Stimulated activated CD8-positive, alpha-beta memory T cell treated with anti-CD3 and anti-CD28 coated beads, Interleukin-4, amount 100 ng/mL, for 24 hours (primary cell): ENCODE results near the gene STT3B.

Source experiments
- DNase-seq: peaks from one replicate; pipeline ENCODE4 v3.0.0-alpha.2; 2020; ENCODE audit warnings: low read depth

STT3B gene

DNA sequence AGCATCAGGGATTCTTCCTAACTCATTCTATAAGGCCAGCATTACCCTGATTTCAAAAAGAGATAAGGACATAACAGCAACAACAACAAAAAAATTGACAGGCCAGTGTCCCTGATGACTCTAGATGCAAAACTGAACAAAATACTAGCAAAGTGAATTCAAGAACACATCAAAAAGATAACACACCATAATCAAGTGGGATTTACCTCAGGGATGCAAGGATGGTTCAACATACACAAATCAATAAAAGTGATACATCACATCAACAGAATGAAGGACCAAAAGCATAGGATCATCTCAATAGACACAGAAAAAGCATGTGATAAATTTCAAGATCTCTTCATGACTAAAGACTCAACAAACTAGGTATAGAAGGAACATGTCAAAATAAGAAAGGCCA, 119.6 kb downstream of the STT3B start:
- no peak for DNase-seq

DNA sequence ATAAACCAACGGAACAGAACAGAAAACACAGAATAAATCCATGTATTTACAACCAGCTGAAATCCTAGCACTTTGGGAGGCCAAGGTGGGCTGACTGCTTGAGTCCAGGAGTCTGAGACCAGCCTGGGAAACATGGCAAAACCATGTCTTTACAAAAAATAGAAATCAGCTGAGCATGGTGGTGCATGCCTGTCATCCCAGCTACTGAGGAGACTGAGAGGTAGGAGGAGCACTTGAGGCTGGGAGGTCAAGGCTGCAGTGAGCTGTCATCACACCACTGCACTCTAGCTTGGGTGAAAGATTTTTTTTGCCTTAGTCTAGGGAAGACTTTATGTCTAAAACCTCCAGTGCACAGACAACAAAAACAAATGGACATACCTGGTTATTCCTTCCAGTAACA, 120.7 kb downstream of the STT3B start:
- DNase-seq = no peak

DNA sequence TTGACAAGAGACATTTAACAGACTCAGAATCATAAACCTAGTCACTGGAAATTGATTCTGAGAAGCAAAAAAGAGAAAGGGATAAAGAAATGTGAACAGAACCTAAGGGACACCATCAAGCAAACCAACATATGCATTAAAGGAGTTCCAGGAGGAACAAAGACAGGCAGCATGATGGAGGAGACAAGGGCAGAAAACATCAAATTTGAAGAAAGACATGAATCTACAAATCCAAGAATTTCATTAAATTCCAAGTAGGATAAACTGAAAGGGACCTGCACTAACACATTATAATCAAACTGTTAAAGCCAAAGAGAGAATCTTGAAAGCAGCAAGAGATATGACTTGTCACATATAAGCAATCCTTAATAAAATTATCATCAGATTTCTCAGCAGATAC, 122.3 kb downstream of the STT3B start:
- DNase-seq = no peak

DNA sequence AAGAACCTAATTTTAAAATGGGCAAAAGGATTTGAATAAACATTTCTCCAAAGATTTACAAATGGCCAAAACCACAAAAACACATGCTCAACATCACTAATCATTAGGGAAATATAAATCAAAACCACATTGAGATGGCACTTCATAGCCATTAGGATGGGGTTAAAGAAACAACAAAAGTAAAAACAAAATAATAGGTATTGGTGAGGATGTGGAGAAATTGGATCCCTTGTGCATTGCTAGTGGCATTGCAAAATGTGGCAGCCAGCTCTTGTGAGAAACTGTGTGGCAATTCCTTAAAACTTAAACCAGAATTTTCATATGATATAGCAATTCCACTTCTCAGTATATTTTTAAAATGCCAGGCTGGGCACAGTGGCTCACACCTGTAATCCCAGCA, 126.5 kb downstream of the STT3B start:
- DNase-seq = no peak

DNA sequence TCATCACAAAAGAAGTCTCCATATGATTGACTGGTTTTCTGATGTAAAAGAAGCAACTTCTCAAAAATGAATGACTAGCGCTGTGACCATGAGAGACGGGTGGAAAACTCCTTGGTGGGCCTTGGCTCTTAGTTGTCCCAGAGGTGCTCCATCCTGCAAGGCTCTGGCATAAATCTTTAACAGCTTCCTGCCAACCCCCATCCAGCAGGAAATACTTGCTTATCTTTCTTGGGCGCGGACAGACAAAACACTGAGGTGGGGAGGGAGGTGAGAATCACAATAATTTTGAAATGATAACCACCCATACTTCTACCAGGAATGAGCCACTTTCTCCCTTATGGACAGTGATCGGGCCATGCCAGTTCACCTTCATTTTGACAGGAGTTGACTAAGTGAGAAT, 128.6 kb downstream of the STT3B start:
- no peak for DNase-seq

DNA sequence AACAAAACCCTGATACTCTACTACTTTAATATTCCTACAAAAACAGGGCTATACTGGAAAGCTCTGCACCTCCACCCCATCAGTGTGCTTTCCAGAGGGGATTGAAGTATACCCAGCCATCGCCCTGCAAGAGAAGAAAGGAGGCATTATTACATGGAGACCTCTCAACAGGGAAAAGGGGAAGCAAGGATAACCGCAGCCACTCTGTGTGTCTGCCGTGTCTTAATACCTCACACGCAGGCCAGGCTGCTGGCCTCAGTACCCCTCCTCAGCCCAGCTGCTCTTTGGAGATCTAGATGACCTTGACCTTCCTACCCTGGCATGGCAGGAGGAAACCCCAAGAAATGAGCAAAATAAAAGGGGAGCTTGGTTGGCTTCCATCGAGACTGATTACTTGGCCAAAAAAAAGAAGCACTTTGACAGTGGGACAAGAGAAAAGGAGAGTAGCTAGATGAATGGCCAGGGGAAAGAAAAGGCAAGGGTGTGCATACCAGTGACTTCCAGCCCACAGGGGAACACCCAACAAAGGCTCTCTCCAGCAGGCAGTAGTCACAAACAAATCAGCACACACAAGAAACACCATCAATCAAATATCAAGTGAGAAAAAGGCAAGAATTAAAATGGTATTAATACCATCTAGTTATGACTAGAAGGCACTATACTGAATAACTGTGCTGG, 129.4 kb downstream of the STT3B start:
- no peak for DNase-seq

DNA sequence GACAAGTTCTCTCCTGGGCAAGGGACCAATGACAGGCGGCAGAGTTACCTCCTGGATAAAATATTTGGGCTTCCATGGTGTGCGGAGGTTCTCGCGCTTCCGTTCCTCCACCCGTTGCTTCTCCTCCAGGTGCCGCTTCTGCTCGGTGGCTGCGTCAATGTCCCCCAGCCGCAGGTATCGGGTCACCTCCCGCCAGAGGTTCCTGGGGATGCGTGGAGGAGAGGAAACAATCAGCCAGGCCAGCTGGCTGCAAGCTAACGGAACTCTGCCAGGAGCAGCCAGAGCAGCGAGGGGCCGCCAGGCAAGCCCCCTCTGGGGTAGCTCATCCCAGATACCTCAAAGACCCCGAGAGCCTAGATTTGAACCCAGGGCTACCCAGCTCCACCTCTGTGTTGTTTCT, 131.3 kb downstream of the STT3B start:
- no peak for DNase-seq

DNA sequence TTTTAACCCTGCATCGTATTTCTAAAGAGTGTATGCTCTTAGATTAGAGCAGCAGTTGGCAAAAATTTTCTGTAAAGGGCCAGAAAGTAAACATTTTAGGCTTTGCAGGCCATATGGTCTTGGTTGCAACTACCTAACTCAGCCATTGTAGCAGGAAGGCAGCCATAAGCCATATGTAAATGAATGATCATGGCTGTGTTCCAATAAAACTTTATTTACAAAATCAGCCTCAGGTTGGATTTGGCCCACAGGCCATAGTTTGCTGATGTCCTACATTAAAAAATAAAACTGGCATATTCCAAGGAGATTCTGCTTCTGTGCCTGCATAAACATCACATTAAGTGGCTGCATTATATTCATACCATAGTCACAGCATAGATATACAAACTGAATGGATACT, 134.9 kb downstream of the STT3B start:
- DNase-seq = no peak

DNA sequence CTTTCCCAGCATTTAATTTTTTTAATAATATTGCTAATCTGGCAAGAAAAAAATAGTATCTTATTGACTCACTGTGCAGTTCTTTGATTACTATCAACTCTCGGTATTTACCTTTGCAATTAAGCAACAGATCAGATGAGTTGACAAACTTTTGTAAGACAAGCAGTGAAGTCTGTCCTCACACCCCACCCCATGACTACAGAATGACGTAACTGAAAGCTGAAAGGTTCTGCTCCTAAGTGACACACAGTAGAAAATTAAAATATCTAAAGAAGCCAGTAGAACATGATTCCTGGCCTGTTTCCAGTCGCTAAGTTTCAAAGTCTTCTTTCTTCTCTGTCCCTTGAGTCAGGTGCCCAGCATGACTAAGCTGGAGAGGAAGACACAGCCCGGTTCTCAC, 135.5 kb downstream of the STT3B start:
- DNase-seq = no peak

DNA sequence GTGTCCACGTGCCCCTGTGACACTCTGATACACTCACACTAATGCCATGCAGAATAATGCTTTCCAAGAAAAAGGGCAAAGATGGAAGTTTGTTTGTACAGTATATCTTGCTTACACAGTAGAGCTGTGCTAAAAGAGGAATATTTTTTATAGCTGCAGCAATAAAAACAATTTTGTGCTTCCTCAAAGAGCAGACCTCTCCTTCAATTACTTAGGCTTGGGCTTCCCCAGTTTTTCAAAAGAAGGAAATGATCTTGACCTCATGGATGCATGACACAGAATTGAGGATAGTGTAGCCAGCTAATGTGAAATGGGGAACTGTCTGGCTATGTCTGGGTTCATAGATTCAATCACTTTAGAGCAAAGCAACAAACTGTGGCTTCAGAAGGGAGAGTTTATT, 137.4 kb downstream of the STT3B start:
- no peak for DNase-seq

DNA sequence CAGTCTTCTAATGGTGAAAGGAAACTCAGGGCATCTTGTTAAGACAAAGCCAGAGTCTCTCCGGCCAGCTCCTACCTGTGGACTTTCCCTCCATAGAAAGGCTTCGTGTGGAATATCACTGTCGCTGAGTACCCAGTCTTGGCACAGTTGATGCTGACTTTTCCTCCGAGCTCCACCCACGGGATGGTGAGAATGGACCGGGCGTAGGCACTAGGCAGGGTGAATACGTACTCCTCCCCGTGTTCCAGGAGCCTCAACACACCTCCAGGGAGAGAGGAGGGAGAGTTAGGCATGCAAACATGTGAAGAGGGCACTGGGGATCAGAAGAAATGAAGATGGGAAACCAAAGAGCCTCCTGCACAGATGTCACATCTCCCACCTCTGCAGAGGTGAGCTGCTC, 138.0 kb downstream of the STT3B start:
- DNase-seq = no peak

DNA sequence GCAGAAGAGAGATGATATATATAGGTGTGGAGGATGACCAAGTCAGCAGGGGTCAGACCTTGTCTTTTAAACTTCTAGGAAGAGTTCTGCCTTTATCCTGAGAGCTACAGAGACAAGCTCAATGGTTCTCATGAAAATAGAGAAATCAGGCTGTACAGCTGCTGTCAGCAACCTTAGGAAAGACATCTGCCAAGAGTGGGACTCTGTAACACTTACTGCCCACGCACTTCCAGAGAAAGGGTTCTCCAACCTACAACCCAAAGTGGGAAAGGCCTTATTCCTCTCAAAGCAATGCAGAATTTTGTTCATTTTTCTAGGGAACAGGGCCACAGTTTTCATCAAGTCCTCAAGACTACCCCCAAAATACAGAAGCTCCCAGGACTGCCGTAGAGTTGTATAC, 138.7 kb downstream of the STT3B start:
- DNase-seq = no peak

DNA sequence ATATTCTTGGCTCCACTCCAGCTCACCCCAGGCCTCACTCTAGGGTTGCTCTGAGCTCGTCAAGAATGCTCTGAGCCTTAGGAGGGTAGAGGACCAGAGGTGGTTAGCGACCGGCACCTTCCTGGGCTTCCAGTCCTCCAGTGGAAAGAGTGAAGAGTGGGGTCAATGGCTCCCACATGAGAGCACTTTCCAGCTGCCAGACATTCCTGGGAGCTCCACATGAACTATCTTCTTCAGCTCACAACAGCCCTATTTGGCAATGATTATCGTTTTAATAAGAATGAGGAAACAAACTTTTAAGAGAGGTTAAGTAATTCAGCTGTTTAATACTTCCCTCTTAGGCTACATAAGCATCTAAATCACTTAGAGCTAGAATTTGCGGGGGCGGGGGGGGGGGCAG, 139.3 kb downstream of the STT3B start:
- DNase-seq = no peak

DNA sequence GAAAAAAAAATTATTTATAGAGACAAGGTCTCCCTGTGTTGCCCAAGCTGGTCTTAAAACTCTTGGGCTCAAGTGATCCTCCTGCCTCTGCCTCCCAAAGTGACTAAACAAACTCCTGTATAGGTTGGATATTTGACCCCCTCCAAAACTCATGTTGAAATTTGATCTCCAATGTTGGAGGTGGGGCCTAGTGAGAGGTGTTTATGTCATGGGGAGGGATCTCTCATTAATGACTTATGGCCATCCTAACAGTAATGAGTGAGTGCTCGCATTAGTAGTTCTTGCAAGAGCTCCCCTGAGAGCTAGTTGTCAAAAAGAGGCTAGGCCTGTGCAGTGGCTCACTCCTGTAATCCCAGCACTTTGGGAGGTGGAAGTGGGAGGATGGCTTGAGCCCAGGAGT, 141.2 kb downstream of the STT3B start:
- DNase-seq = no peak

DNA sequence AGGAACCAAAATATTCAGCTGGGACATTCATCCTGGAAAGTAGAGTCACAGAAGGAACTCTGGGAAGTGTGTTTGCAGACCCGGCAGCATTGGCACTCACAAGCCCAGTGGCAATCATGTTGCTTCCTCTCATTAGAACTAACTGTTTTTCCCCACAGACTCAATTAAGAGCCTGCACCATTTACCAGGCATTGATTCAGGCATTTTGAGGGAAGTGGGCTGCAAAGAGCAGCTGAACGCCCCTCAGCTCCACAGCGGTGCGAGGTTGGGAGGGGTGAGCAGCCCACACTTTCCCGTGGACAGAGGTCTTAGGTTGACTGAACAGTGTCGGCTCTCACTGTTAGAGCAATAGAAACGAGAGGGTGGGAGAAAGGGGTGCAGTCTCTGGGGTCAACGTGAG, 143.8 kb downstream of the STT3B start:
- no peak for DNase-seq

DNA sequence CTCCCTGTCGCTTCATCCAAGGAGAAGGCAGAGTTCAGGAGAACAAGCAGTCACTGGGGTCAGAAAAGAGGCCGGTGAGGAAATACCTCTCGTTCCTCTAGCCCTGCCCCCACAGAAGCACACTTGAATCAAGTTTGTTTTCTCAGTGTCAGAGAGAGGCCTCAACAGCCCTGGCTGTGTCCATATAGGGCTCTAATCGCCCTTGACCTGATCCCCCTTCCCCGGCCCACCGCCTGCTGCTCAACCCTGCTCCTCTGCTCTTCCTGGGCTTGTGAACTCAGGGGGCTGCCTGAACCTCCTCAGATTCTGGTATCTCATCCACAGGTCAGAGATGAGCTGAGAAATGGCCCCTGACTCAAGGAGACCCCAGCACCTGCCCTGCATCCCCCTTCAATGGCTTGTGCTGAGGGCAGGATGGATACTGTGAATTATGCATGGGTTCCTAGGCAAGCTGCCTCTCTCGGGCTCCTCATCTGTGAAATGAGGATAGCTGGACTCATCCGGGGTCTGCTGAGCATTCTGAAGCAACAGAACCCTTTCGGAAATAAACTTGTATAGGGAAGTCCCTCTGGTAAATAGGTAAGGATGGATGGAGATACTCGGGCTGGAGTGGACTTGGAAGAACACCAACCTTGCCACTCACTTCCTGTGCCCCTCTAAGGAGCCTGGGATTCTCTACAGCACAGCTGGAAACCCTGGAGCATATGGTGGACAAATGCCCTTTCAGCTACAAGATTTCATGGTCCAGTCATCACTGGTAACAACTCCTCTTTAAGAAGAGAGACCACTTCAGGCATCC, 147.5 kb downstream of the STT3B start:
- no peak for DNase-seq
